Esophagus squamous epithelium (tissue), 4 donors: ENCODE measurements around the gene UGGT1.

Experiments
- CTCF ChIP-seq, 6 experiments: fragments of 450-650 bp in 4 of 6; fragments of 200-600 bp in 2 of 6; sonication (generic) in 2 of 6; IDR thresholded peaks; one replicate each; pipeline ENCODE4 v1.5.1; 2016 to 2019; ENCODE audit warnings: antibody characterized with exemption in 6 of 6, mild to moderate bottlenecking in 4 of 6, moderate library complexity in 4 of 6
- POLR2A ChIP-seq, 4 donors: fragments of 450-650 bp; IDR thresholded peaks; one replicate each; pipeline ENCODE4 v1.6.1; 2017; ENCODE audit warnings: antibody characterized with exemption in 4 of 4, mild to moderate bottlenecking in 4 of 4, moderate library complexity in 3 of 4

- no peak for TF ChIP-seq CTCF (IDR thresholded peaks at IDR 0.05)
- TF ChIP-seq POLR2A (IDR thresholded peaks at IDR 0.05), result no peak
These were observed 89.0 kb downstream of the UGGT1 start for GRCh38 chr2:128180031-128180430.
